GM23338 (cell line): ENCODE data around the gene SOAT2. TPM values are rescaled to one million over a fixed set of nuclear protein-coding genes. Genes with fewer than 3 reads are reported as not detected.

ENCODE experiments used
- ATAC-seq: fragments of 200-7000 bp; cut with Tn5 transposase; 3 replicates; pipeline ENCODE4 v1.9.1; 2020
- DNase-seq: peaks from one replicate; pipeline ENCODE4 v3.0.0-alpha.2; 2015; ENCODE audit warnings: low spot score
- H2AFZ ChIP-seq: fragments of 200-600 bp; sonication (generic); 2 replicates; pipeline ENCODE4 v1.8.0; 2016; ENCODE audit warnings: antibody characterized with exemption, mild to moderate bottlenecking, moderate library complexity
- H3F3A ChIP-seq: fragments of 200-600 bp; sonication (generic); replicated peaks from 2 replicates; pipeline ENCODE4 v1.8.0; 2017; ENCODE audit warnings: antibody characterized with exemption, mixed run types, low read depth
- H3K27ac ChIP-seq: fragments of 200-600 bp; sonication (generic); 2 replicates; pipeline ENCODE4 v1.6.1; 2016; ENCODE audit warnings: low read depth
- H3K27me3 ChIP-seq: fragments of 200-600 bp; sonication (generic); 2 replicates; pipeline ENCODE4 v1.8.0; 2016; ENCODE audit warnings: mild to moderate bottlenecking, mixed run types, moderate library complexity; ENCODE audit not compliant: insufficient read depth
- H3K36me3 ChIP-seq: fragments of 200-600 bp; sonication (generic); 2 replicates; pipeline ENCODE4 v1.8.0; 2016; ENCODE audit warnings: mild to moderate bottlenecking; ENCODE audit not compliant: insufficient read depth
- H3K4me1 ChIP-seq: fragments of 200-600 bp; sonication (generic); 2 replicates; pipeline ENCODE4 v1.8.0; 2016; ENCODE audit warnings: mild to moderate bottlenecking, moderate library complexity; ENCODE audit not compliant: insufficient read depth
- H3K4me2 ChIP-seq: fragments of 200-600 bp; sonication (generic); 2 replicates; pipeline ENCODE4 v1.7.1; 2017; ENCODE audit warnings: mixed run types
- H3K4me3 ChIP-seq: fragments of 200-600 bp; sonication (generic); 2 replicates; pipeline ENCODE4 v1.6.1; 2016; ENCODE audit warnings: mixed run types
- H3K79me2 ChIP-seq: fragments of 200-600 bp; sonication (generic); replicated peaks from 2 replicates; pipeline ENCODE4 v1.8.0; 2017; ENCODE audit warnings: mild to moderate bottlenecking; ENCODE audit not compliant: insufficient read depth
- H3K9me2 ChIP-seq: fragments of 200-600 bp; sonication (generic); 2 replicates; pipeline ENCODE4 v1.8.0; 2017; ENCODE audit not compliant: insufficient read depth
- H4K20me1 ChIP-seq: fragments of 200-600 bp; sonication (generic); replicated peaks from 2 replicates; pipeline ENCODE4 v1.8.0; 2017; ENCODE audit warnings: mild to moderate bottlenecking; ENCODE audit not compliant: insufficient read depth
- H3K27ac Mint-ChIP-seq: 2 replicates; pipeline ENCODE4 v1.8.0; 2020; ENCODE audit warnings: inconsistent platforms, mild to moderate bottlenecking, moderate library complexity, mixed read lengths
- H3K27me3 Mint-ChIP-seq: 3 replicates; pipeline ENCODE4 v1.8.0; 2022; ENCODE audit warnings: low read depth, mild to moderate bottlenecking, moderate library complexity, mixed read lengths, inconsistent platforms; ENCODE audit not compliant: insufficient read depth, poor library complexity
- H3K36me3 Mint-ChIP-seq: 3 replicates; pipeline ENCODE4 v1.8.0; 2021; ENCODE audit warnings: low read depth, mild to moderate bottlenecking, inconsistent platforms, moderate library complexity, mixed read lengths
- H3K4me1 Mint-ChIP-seq: 3 replicates; pipeline ENCODE4 v1.8.0; 2020; ENCODE audit warnings: mild to moderate bottlenecking, inconsistent platforms, mixed read lengths
- H3K4me3 Mint-ChIP-seq: 3 replicates; pipeline ENCODE4 v1.8.0; 2021; ENCODE audit warnings: moderate library complexity, mild to moderate bottlenecking, inconsistent platforms, mixed read lengths
- H3K9me3 Mint-ChIP-seq: 3 replicates; pipeline ENCODE4 v1.8.0; 2020; ENCODE audit warnings: moderate library complexity, mild to moderate bottlenecking, inconsistent platforms, mixed read lengths
- CREB1 ChIP-seq: fragments of 250-450 bp; sonication (Bioruptor Pico); IDR thresholded peaks from 2 replicates; pipeline ENCODE4 v1.5.0; 2020; ENCODE audit warnings: low read depth, mild to moderate bottlenecking, moderate library complexity
- EZH2phosphoT487 ChIP-seq: fragments of 200-600 bp; sonication (generic); IDR thresholded peaks from one replicate; pipeline ENCODE4 v1.8.1; 2018; ENCODE audit warnings: antibody characterized with exemption; ENCODE audit not compliant: unreplicated experiment
- JUNB ChIP-seq: IDR thresholded peaks from one replicate; pipeline ENCODE4 v1.6.1; 2016; ENCODE audit warnings: antibody characterized with exemption; ENCODE audit not compliant: unreplicated experiment
- NANOG ChIP-seq: IDR thresholded peaks from 2 replicates; pipeline ENCODE4 v1.6.1; 2016; ENCODE audit warnings: antibody characterized with exemption, borderline replicate concordance
- STAT1 ChIP-seq: IDR thresholded peaks from one replicate; pipeline ENCODE4 v1.6.1; 2016; ENCODE audit warnings: antibody characterized with exemption; ENCODE audit not compliant: unreplicated experiment
- ZNF114 ChIP-seq: fragments of 250-450 bp; sonication (Bioruptor Pico); IDR thresholded peaks from 2 replicates; pipeline ENCODE4 v1.5.0; 2020; ENCODE audit warnings: mild to moderate bottlenecking, moderate library complexity
- ZNF462 ChIP-seq: fragments of 250-450 bp; sonication (Bioruptor Pico); IDR thresholded peaks from 2 replicates; pipeline ENCODE4 v1.5.0; 2020; ENCODE audit warnings: mild to moderate bottlenecking, moderate library complexity
- polyA plus RNA-seq: library from polyadenylated mRNA; unstranded; fragments of >200 nt; fragmentation: Nextera tagmentation; extraction: Ambion mirVana; gene quantifications from 2 replicates; pipeline ENCODE4 v1.2.1, GENCODE V29; 2016
- total RNA-seq: library from RNA; depleted of rRNA; stranded (reverse); fragments of >200 nt; shearing (Covaris generic); gene quantifications from 2 replicates; pipeline ENCODE4 v1.2.3, GENCODE V29; 2014

Gene SOAT2
- total and polyA plus RNA-seq, 2 experiments from 2014 or later, result not detected

GRCh38 chr12:53115112-53115890 is 12.0 kb downstream of the SOAT2 start (continued):
- TF ChIP-seq ZNF462 (CRISPR knock-in tag), result no peak
- no peak for TF ChIP-seq CREB1 (CRISPR knock-in tag)
- TF ChIP-seq STAT1, result no peak
- no peak for TF ChIP-seq NANOG
- TF ChIP-seq JUNB, result no peak

- DNase-seq (no peak), ATAC-seq (no peak)
- Histone ChIP-seq H3K9me2 (peaks cover 3% of the 10 kb centered on the region; the same call in 1 of the 2 replicates), H3K27me3 (no peaks in the 10 kb centered on the region), H3K4me2 (0 out of 2 replicates have a peak overlapping the region, but pooled peaks have one; percentile 49), H3K79me2 (no peaks in the 10 kb centered on the region), H3K4me3 (no peak overlapping the region), H2AFZ (peak overlapping the region; percentile 82), H3K27ac (no peak overlapping the region), H4K20me1 (no peaks in the 10 kb centered on the region), H3K4me1 (no peaks in the 10 kb centered on the region), H3F3A (0 out of 2 replicates have a peak, but pooled peaks cover 4% of the 10 kb centered on the region), H3K36me3 (no peaks in the 10 kb centered on the region)
- Mint-ChIP-seq H3K9me3 (peaks cover 3% of the 10 kb centered on the region; the same call in 2 of the 3 replicates), H3K4me1 (no peaks in the 10 kb centered on the region; the same call in 2 of the 3 replicates), H3K4me3 (no peak overlapping the region), H3K27me3 (peaks cover 7% of the 10 kb centered on the region), H3K27ac (no peak overlapping the region), H3K36me3 (no peaks in the 10 kb centered on the region)
- no peak for TF ChIP-seq ZNF462 (CRISPR knock-in tag)
- TF ChIP-seq EZH2phosphoT487, result no peak
- no peak for TF ChIP-seq NANOG
- TF ChIP-seq JUNB, result no peak
- no peak for TF ChIP-seq ZNF114 (CRISPR knock-in tag)
These were observed 12.8 kb downstream of the SOAT2 start for GRCh38 chr12:53115891-53116648.
